GM12878 (cell line): ENCODE measurements around the gene ZMIZ2. TPM values are rescaled to one million over a fixed set of nuclear protein-coding genes. Genes with fewer than 3 reads are reported as not detected.
A peak's percentile ranks its signal among the peaks of the same experiment; 100 is the strongest.

Experiments
- ASH2L ChIP-seq: fragments of 300-600, 200-600 bp; sonication (generic); IDR thresholded peaks from 2 replicates; pipeline ENCODE4 v1.6.1; 2017; ENCODE audit warnings: low read depth, mild to moderate bottlenecking, borderline replicate concordance
- FOS ChIP-seq: IDR thresholded peaks from 3 replicates; pipeline ENCODE4 v1.6.1; 2011; ENCODE audit warnings: borderline replicate concordance; ENCODE audit not compliant: insufficient read length; ENCODE audit errors: extremely low read depth
- HDGF ChIP-seq: fragments of 450-650 bp; IDR thresholded peaks from 2 replicates; pipeline ENCODE4 v1.6.1; 2016; ENCODE audit warnings: antibody characterized with exemption
- IRF4 ChIP-seq: IDR thresholded peaks from 2 replicates; pipeline ENCODE4 v1.6.1; 2011; ENCODE audit warnings: low read depth, low read length
- KDM1A ChIP-seq: fragments of 200-600 bp; sonication (generic); IDR thresholded peaks from 2 replicates; pipeline ENCODE4 v1.6.1; 2016; ENCODE audit warnings: borderline replicate concordance
- NFIC ChIP-seq: IDR thresholded peaks from 2 replicates; pipeline ENCODE4 v1.6.1; 2012; ENCODE audit warnings: low read depth, mild to moderate bottlenecking, inconsistent platforms, low read length, moderate library complexity
- RCOR1 ChIP-seq: conservative IDR thresholded peaks from 2 replicates; pipeline ENCODE4 v1.6.1; 2012; ENCODE audit warnings: low read depth, low read length, improper control_type of control experiment
- SMAD1 ChIP-seq: fragments of 450-650 bp; IDR thresholded peaks from 2 replicates; pipeline ENCODE4 v1.6.1; 2018; ENCODE audit warnings: mild to moderate bottlenecking, low read depth; ENCODE audit not compliant: partially characterized antibody
- ZZZ3 ChIP-seq: IDR thresholded peaks from 2 replicates; pipeline ENCODE4 v1.6.1; 2011; ENCODE audit warnings: low read depth; ENCODE audit not compliant: control insufficient read depth, insufficient read length
- polyA plus RNA-seq, 11 experiments: library from polyadenylated mRNA; depleted of rRNA in 4 of 11; unstranded in 6 of 11; stranded (reverse) in 5 of 11; fragments of >200 nt; fragmentation: Nextera tagmentation in 4 of 11; fragmentation: Illumina TruSeq in 1 of 11; extraction: Ambion mirVana in 4 of 11; extraction: Trizol in 1 of 11; gene quantifications; 1 replicate in 1 of 11; 2 replicates in 10 of 11; pipeline versions ENCODE4 v1.2.1 to v1.2.3, GENCODE V29; 2011 to 2016; ENCODE audit warnings: inconsistent platforms in 2 of 11, missing spikeins in 2 of 11, low read depth in 1 of 11
- total RNA-seq, 4 experiments: library from RNA; depleted of rRNA in 3 of 4; stranded (reverse); fragments of >200 nt in 3 of 4; fragmentation: Illumina TruSeq in 1 of 4; extraction: Trizol in 1 of 4; gene quantifications; 2 replicates each; pipeline versions ENCODE4 v1.2.1 to v1.2.3, GENCODE V29; 2013 to 2021
- TF ChIP-seq, protein P1 (sequence below): fragments of 450-650 bp; conservative IDR thresholded peaks from 2 replicates; pipeline ENCODE4 v1.6.1; 2017; ENCODE audit warnings: mild to moderate bottlenecking, moderate library complexity
- TF ChIP-seq, protein P2 (sequence below): fragments of 450-650 bp; IDR thresholded peaks from 2 replicates; pipeline ENCODE4 v1.6.1; 2017; ENCODE audit warnings: mild to moderate bottlenecking
- TF ChIP-seq, protein P3 (sequence below): fragments of 450-650 bp; IDR thresholded peaks from 2 replicates; pipeline ENCODE4 v1.6.1; 2014; ENCODE audit warnings: mild to moderate bottlenecking
- TF ChIP-seq, protein P4 (sequence below): fragments of 450-650 bp; IDR thresholded peaks from 2 replicates; pipeline ENCODE4 v1.6.1; 2016; ENCODE audit warnings: mild to moderate bottlenecking, moderate library complexity, borderline replicate concordance
- TF ChIP-seq, protein P5 (sequence below): fragments of 150-350 bp; IDR thresholded peaks from 2 replicates; pipeline ENCODE4 v1.6.1; 2016; ENCODE audit warnings: low read depth, low read length

ZMIZ2 gene
- total and polyA plus RNA-seq, 10 of the 15 experiments (the other 5 are each of a cell fraction or from before 2014, with no cell fraction given), result 0.71 to 158 (median 17.0) TPM

DNA sequence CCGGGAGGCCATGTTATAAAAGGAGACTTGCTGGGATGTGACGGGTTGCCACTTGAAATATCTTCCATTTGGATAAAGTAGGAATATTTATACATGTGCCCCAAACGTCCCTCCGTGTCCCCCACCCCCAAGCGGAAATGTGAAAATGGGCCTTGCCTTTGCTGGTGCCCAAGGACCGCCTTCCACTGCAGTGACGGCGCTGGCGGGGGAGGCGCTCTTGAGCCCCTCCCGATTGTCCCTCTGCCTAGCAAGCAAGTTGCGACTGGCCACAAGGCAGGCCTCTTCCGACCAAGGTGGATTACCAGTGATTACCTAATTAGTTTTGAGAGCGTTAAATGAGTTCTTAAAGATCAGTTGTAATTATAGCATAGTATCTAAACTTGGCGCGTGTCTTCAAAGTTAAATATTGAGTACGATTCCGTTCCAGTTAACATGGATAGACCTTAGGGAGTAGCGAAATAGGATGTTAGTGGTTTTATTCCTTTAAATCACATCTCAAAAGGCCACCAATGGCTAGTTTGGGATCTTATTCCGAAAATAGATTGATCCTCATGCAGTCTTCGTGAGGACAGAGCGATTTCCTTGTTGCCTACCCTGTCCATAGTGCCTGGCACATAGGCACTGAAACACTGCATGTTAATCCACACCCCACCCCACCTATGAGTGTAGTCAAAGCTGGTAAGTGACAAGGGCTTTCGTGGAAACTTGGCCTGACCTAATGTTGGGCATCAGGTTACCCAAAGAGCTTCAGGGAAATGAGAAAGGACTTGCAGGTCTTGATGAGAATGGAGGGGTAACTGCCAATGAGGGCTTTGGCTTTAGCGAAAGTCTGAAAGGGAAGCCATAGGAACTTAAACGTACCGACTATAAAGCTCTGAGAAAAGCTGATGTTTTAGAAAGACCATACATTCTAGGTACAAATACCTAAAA lies 48.9 kb downstream of the ZMIZ2 start (continued):
- TF ChIP-seq, protein P1, sequence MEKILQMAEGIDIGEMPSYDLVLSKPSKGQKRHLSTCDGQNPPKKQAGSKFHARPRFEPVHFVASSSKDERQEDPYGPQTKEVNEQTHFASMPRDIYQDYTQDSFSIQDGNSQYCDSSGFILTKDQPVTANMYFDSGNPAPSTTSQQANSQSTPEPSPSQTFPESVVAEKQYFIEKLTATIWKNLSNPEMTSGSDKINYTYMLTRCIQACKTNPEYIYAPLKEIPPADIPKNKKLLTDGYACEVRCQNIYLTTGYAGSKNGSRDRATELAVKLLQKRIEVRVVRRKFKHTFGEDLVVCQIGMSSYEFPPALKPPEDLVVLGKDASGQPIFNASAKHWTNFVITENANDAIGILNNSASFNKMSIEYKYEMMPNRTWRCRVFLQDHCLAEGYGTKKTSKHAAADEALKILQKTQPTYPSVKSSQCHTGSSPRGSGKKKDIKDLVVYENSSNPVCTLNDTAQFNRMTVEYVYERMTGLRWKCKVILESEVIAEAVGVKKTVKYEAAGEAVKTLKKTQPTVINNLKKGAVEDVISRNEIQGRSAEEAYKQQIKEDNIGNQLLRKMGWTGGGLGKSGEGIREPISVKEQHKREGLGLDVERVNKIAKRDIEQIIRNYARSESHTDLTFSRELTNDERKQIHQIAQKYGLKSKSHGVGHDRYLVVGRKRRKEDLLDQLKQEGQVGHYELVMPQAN, result no peak; the same call in 1 of the 2 replicates
- TF ChIP-seq NFIC (0 out of 2 replicates have a peak, but pooled peaks have one; percentile 36), ASH2L (no peak), IRF4 (0 out of 2 replicates have a peak, but pooled peaks have one; percentile 44), SMAD1 (peak; percentile 59), ZZZ3 (no peak), RCOR1 (0 out of 2 replicates have a peak, but pooled peaks have one; percentile 9), FOS (no peak), HDGF (0 out of 2 replicates have a peak, but pooled peaks have one; percentile 18), KDM1A (no peak)
- TF ChIP-seq, protein P2, sequence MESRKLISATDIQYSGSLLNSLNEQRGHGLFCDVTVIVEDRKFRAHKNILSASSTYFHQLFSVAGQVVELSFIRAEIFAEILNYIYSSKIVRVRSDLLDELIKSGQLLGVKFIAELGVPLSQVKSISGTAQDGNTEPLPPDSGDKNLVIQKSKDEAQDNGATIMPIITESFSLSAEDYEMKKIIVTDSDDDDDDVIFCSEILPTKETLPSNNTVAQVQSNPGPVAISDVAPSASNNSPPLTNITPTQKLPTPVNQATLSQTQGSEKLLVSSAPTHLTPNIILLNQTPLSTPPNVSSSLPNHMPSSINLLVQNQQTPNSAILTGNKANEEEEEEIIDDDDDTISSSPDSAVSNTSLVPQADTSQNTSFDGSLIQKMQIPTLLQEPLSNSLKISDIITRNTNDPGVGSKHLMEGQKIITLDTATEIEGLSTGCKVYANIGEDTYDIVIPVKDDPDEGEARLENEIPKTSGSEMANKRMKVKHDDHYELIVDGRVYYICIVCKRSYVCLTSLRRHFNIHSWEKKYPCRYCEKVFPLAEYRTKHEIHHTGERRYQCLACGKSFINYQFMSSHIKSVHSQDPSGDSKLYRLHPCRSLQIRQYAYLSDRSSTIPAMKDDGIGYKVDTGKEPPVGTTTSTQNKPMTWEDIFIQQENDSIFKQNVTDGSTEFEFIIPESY, result 0 out of 2 replicates have a peak, but pooled peaks have one; percentile 6
- TF ChIP-seq, protein P3, sequence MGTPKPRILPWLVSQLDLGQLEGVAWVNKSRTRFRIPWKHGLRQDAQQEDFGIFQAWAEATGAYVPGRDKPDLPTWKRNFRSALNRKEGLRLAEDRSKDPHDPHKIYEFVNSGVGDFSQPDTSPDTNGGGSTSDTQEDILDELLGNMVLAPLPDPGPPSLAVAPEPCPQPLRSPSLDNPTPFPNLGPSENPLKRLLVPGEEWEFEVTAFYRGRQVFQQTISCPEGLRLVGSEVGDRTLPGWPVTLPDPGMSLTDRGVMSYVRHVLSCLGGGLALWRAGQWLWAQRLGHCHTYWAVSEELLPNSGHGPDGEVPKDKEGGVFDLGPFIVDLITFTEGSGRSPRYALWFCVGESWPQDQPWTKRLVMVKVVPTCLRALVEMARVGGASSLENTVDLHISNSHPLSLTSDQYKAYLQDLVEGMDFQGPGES, result no peak
- TF ChIP-seq, protein P4, sequence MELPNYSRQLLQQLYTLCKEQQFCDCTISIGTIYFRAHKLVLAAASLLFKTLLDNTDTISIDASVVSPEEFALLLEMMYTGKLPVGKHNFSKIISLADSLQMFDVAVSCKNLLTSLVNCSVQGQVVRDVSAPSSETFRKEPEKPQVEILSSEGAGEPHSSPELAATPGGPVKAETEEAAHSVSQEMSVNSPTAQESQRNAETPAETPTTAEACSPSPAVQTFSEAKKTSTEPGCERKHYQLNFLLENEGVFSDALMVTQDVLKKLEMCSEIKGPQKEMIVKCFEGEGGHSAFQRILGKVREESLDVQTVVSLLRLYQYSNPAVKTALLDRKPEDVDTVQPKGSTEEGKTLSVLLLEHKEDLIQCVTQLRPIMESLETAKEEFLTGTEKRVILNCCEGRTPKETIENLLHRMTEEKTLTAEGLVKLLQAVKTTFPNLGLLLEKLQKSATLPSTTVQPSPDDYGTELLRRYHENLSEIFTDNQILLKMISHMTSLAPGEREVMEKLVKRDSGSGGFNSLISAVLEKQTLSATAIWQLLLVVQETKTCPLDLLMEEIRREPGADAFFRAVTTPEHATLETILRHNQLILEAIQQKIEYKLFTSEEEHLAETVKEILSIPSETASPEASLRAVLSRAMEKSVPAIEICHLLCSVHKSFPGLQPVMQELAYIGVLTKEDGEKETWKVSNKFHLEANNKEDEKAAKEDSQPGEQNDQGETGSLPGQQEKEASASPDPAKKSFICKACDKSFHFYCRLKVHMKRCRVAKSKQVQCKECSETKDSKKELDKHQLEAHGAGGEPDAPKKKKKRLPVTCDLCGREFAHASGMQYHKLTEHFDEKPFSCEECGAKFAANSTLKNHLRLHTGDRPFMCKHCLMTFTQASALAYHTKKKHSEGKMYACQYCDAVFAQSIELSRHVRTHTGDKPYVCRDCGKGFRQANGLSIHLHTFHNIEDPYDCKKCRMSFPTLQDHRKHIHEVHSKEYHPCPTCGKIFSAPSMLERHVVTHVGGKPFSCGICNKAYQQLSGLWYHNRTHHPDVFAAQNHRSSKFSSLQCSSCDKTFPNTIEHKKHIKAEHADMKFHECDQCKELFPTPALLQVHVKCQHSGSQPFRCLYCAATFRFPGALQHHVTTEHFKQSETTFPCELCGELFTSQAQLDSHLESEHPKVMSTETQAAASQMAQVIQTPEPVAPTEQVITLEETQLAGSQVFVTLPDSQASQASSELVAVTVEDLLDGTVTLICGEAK, result no peak; the same call in 1 of the 2 replicates
- TF ChIP-seq, protein P5, sequence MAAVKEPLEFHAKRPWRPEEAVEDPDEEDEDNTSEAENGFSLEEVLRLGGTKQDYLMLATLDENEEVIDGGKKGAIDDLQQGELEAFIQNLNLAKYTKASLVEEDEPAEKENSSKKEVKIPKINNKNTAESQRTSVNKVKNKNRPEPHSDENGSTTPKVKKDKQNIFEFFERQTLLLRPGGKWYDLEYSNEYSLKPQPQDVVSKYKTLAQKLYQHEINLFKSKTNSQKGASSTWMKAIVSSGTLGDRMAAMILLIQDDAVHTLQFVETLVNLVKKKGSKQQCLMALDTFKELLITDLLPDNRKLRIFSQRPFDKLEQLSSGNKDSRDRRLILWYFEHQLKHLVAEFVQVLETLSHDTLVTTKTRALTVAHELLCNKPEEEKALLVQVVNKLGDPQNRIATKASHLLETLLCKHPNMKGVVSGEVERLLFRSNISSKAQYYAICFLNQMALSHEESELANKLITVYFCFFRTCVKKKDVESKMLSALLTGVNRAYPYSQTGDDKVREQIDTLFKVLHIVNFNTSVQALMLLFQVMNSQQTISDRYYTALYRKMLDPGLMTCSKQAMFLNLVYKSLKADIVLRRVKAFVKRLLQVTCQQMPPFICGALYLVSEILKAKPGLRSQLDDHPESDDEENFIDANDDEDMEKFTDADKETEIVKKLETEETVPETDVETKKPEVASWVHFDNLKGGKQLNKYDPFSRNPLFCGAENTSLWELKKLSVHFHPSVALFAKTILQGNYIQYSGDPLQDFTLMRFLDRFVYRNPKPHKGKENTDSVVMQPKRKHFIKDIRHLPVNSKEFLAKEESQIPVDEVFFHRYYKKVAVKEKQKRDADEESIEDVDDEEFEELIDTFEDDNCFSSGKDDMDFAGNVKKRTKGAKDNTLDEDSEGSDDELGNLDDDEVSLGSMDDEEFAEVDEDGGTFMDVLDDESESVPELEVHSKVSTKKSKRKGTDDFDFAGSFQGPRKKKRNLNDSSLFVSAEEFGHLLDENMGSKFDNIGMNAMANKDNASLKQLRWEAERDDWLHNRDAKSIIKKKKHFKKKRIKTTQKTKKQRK, result no peak
